Vagina (tissue), 2 donors: ENCODE measurements around the gene NNMT.

Experiments used
- CTCF ChIP-seq, 3 experiments: fragments of 450-650 bp in 2 of 3; fragments of 200-600 bp in 1 of 3; sonication (generic) in 1 of 3; IDR thresholded peaks; one replicate each; pipeline ENCODE4 v1.5.1; 2017 to 2019; ENCODE audit warnings: antibody characterized with exemption in 3 of 3, mild to moderate bottlenecking in 2 of 3, moderate library complexity in 2 of 3
- POLR2A ChIP-seq, 2 donors: fragments of 450-650 bp; IDR thresholded peaks; one replicate each; pipeline ENCODE4 v1.6.1; 2017; ENCODE audit warnings: antibody characterized with exemption in 2 of 2, mild to moderate bottlenecking in 2 of 2, moderate library complexity in 2 of 2
- POLR2AphosphoS5 ChIP-seq, 2 donors: sonication (generic); formaldehyde crosslinking; IDR thresholded peaks; one replicate each; pipeline ENCODE4 v1.9.0; 2017; ENCODE audit warnings: antibody characterized with exemption in 2 of 2, mild to moderate bottlenecking in 2 of 2, low read depth in 1 of 2; ENCODE audit not compliant: insufficient read depth in 1 of 2

DNA sequence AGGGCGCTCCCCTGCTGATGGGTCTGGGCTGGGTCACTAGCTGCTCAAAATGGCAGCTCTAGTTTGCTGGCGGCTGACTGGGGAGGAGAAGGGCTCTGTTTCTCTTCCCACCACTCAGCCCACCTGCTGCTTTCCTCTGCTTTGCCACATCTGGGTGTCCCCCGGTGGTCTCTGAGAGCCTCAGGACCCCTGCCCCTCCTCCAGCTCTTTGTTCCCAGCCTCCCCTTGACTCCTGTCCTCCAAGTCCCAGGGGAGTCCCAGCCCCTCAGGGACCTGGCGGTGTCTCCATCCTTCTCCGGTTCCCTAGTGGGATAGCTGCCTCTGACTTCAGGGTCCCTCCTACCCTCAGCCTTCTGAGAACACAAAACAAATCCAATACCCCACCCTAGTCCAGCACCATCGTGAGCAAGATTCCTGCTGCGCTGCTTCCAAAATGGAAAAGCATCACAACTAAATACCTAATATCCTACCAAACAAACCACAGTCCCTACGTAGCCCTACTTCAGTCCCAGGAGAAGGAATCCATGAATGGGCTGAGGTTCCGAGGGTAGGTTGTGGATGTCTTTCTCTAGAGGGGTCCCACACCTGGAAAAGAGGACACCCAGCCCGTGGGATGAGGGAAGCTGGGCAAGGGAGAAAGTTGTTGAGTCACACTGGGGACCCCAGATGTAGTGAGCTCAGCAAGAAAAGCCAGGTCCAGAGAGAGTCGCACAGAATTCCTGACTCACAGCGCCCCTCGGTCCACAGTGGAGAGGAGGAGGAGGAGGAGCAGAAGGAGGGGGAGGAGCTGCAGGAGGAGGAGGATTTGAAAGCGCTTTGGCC is 45.0 kb upstream of the NNMT start:
- TF ChIP-seq POLR2A (IDR thresholded peaks at IDR 0.05) (no peak), CTCF (IDR thresholded peaks at IDR 0.05) (no peak), POLR2AphosphoS5 (IDR thresholded peaks at IDR 0.05; ENCODE audit: insufficient read depth in 1 of 2, low read depth in 1 of 2) (no peak)
